HL-60/S4 treated with retinoic acid at 250 ng/mL for 4 days and 3 days (cell line): Measurements from ENCODE around the gene PIGU.

Source experiments
- in situ Hi-C: fragments of 300-500 bp; cut with MboI; formaldehyde crosslinking; loops from 2 replicates; pipeline ENCODE4 v1.7.0; 2022; ENCODE audit warnings: low sequenced_read_pairs

The PIGU gene

GRCh38 chr20:34579979-34580940 lies 96.6 kb downstream of the PIGU start:
- in situ Hi-C loops = no loop called here

GRCh38 chr20:34579191-34579978 lies 97.5 kb downstream of the PIGU start:
- in situ Hi-C loops = no loop called here

GRCh38 chr20:34578521-34578920 lies 98.4 kb downstream of the PIGU start:
- in situ Hi-C loops = no loop called here

GRCh38 chr20:34578025-34578424 lies 98.9 kb downstream of the PIGU start:
- in situ Hi-C loops = no loop called here

- in situ Hi-C loops = no loop called here
These were observed 99.8 kb downstream of the PIGU start for GRCh38 chr20:34577061-34577460.

GRCh38 chr20:34575756-34576155 lies 101.1 kb downstream of the PIGU start:
- in situ Hi-C loops = no loop called here

GRCh38 chr20:34575271-34575670 lies 101.6 kb downstream of the PIGU start:
- in situ Hi-C loops = no loop called here

- in situ Hi-C loops = no loop called here
These were observed 102.0 kb downstream of the PIGU start for GRCh38 chr20:34574861-34575260.

GRCh38 chr20:34574426-34574825 lies 102.5 kb downstream of the PIGU start:
- in situ Hi-C loops = no loop called here

- in situ Hi-C loops = no loop called here
These were observed 103.2 kb downstream of the PIGU start for GRCh38 chr20:34573541-34574300.

GRCh38 chr20:34571753-34572152 lies 105.1 kb downstream of the PIGU start:
- in situ Hi-C loops = no loop called here

- in situ Hi-C loops = no loop called here
These were observed 106.0 kb downstream of the PIGU start for GRCh38 chr20:34570859-34571306.

- in situ Hi-C loops = no loop called here
These were observed 107.3 kb downstream of the PIGU start for GRCh38 chr20:34569598-34569997.

- in situ Hi-C loops = no loop called here
These were observed 108.7 kb downstream of the PIGU start for GRCh38 chr20:34567892-34568865.

- in situ Hi-C loops = no loop called here
These were observed 109.7 kb downstream of the PIGU start for GRCh38 chr20:34566978-34567891.

- in situ Hi-C loops = no loop called here
These were observed 112.1 kb downstream of the PIGU start for GRCh38 chr20:34564833-34565232.

- in situ Hi-C loops = no loop called here
These were observed 114.3 kb downstream of the PIGU start for GRCh38 chr20:34562641-34563040.

GRCh38 chr20:34561661-34562060 lies 115.2 kb downstream of the PIGU start:
- in situ Hi-C loops = no loop called here

GRCh38 chr20:34560614-34561013 lies 116.3 kb downstream of the PIGU start:
- in situ Hi-C loops = no loop called here
